GM19455 (cell line): ENCODE measurements around the gene GOLT1B.
"Not testable (repeated sequence)": the region's sequence is repeated elsewhere in the genome, so short reads cannot be mapped to it uniquely, and the experiment has no call there.

Source experiments
- ATAC-seq: cut with Tn5 transposase; IDR thresholded peaks from one replicate; pipeline ENCODE4 v1.9.1; 2021; ENCODE audit not compliant: unreplicated experiment

Gene GOLT1B

GRCh38 chr12:21501258-21502163, at the start of gene GOLT1B, which contains the start of gene RECQL:
Gene GOLT1B (plus strand): TSS chr12:21501789. CDS start chr12:21501924, 135 bp downstream.
Gene RECQL (minus strand): TSS chr12:21501635. CDS start chr12:21499570, 2,065 bp downstream.
- peak; percentile 98 for ATAC-seq

GRCh38 chr12:21453312-21453852, 48.2 kb upstream of the GOLT1B start:
- peak; percentile 94 for ATAC-seq

- ATAC-seq: no peak
Measured at GRCh38 chr12:21456291-21456780, 45.3 kb upstream of the GOLT1B start.

- no peak for ATAC-seq
Measured at GRCh38 chr12:21459474-21459873, 42.1 kb upstream of the GOLT1B start.

- ATAC-seq: not testable (repeated sequence)
Measured at GRCh38 chr12:21467334-21467733, 34.3 kb upstream of the GOLT1B start.

- no peak for ATAC-seq
Measured at GRCh38 chr12:21471294-21471693, 30.3 kb upstream of the GOLT1B start.

GRCh38 chr12:21472197-21472823, 29.3 kb upstream of the GOLT1B start:
- ATAC-seq: no peak

GRCh38 chr12:21475552-21475951, 26.0 kb upstream of the GOLT1B start:
- no peak for ATAC-seq

GRCh38 chr12:21476949-21477348, 24.6 kb upstream of the GOLT1B start:
- no peak for ATAC-seq

- no peak for ATAC-seq
Measured at GRCh38 chr12:21478756-21479455, 22.7 kb upstream of the GOLT1B start.

- ATAC-seq: peak; percentile 67
Measured at GRCh38 chr12:21483531-21483930, 18.1 kb upstream of the GOLT1B start.

GRCh38 chr12:21485998-21486397, 15.6 kb upstream of the GOLT1B start:
- no peak for ATAC-seq

GRCh38 chr12:21499765-21500164, 1.8 kb upstream of the GOLT1B start:
- ATAC-seq: no peak

- ATAC-seq: no peak
Measured at GRCh38 chr12:21500786-21501257, 767 bp upstream of the GOLT1B start.

GRCh38 chr12:21502164-21502496, 541 bp downstream of the GOLT1B start:
- peak; percentile 8 for ATAC-seq

- no peak for ATAC-seq
Measured at GRCh38 chr12:21502872-21503271, 1.3 kb downstream of the GOLT1B start.

GRCh38 chr12:21505888-21506287, 4.3 kb downstream of the GOLT1B start:
- no peak for ATAC-seq

GRCh38 chr12:21507849-21508248, 6.3 kb downstream of the GOLT1B start:
- no peak for ATAC-seq

- peak; percentile 79 for ATAC-seq
Measured at GRCh38 chr12:21509768-21510167, 8.2 kb downstream of the GOLT1B start.

GRCh38 chr12:21516281-21516680, 14.7 kb downstream of the GOLT1B start:
- no peak for ATAC-seq

GRCh38 chr12:21518451-21518850, 16.9 kb downstream of the GOLT1B start:
- ATAC-seq: no peak
